Measurements from ENCODE around the gene ZNF521.

- TF ChIP-seq CTCF (IDR thresholded peaks at IDR 0.05 in 8 of 11, conservative IDR thresholded peaks at IDR 0.05 in 3 of 11) (no peak), POLR2A (IDR thresholded peaks at IDR 0.05) (no peak)
Measured at GRCh38 chr18:25240420-25240770, 111.6 kb downstream of the ZNF521 start.
